IMR-90 (cell line): ENCODE data around the gene GALNT5. TPM values are rescaled to one million over a fixed set of nuclear protein-coding genes. Genes with fewer than 3 reads are reported as not detected.

Experiments
- ATAC-seq: fragments of 200-7000 bp; cut with Tn5 transposase; 2 replicates; pipeline ENCODE4 v1.9.1; 2020; ENCODE audit warnings: low read depth, mild to moderate bottlenecking, moderate library complexity
- BruUV-seq: library from RNA; stranded (reverse); fragments of 400-500 nt; replicated peaks from 2 replicates; lab custom pipeline; 2021; lab: Mats Ljungman, UMichigan
- CTCF ChIA-PET: fragments of 300-600 bp; formaldehyde crosslinking; extraction: SDS; loops from one replicate; lab custom pipeline; 2021; ENCODE audit warnings: antibody characterized with exemption; lab: Yijun Ruan, JAX
- POLR2A ChIA-PET: fragments of 300-600 bp; sonication (Branson Sonifier 250); formaldehyde crosslinking; loops from one replicate; lab custom pipeline; 2022; ENCODE audit warnings: antibody characterized with exemption; ENCODE audit not compliant: unreplicated experiment; lab: Charles Lee
- DNase-seq: peaks from one replicate; pipeline ENCODE4 v3.0.0; 2013
- H2AFZ ChIP-seq: replicated peaks from 2 replicates; pipeline ENCODE3; 2013; ENCODE audit warnings: low read length, mild to moderate bottlenecking; ENCODE audit not compliant: poor library complexity
- H2AK5ac ChIP-seq: 2 replicates; pipeline ENCODE4 v1.6.1; 2013; ENCODE audit warnings: low read depth, low read length, inconsistent platforms
- H2AK9ac ChIP-seq: replicated peaks from 2 replicates; pipeline ENCODE3; 2013; ENCODE audit warnings: mild to moderate bottlenecking, low read depth, low read length, moderate library complexity; ENCODE audit not compliant: poor library complexity
- H2BK120ac ChIP-seq: 2 replicates; pipeline ENCODE4 v1.6.1; 2013; ENCODE audit warnings: low read depth, low read length, inconsistent platforms
- H2BK15ac ChIP-seq: 3 replicates; pipeline ENCODE4 v1.6.1; 2013; ENCODE audit warnings: low read depth, low read length, inconsistent platforms
- H2BK20ac ChIP-seq: 2 replicates; pipeline ENCODE4 v1.6.1; 2013; ENCODE audit warnings: low read depth, mild to moderate bottlenecking, inconsistent platforms, low read length, moderate library complexity
- H2BK5ac ChIP-seq: 2 replicates; pipeline ENCODE4 v1.6.1; 2013; ENCODE audit warnings: mild to moderate bottlenecking, low read depth, low read length, inconsistent platforms; ENCODE audit not compliant: poor library complexity, severe bottlenecking
- H3K14ac ChIP-seq: replicated peaks from 2 replicates; pipeline ENCODE4 v1.6.1; 2013; ENCODE audit warnings: low read depth, low read length, inconsistent platforms
- H3K18ac ChIP-seq: 2 replicates; pipeline ENCODE4 v1.6.1; 2013; ENCODE audit warnings: low read depth, low read length, control low read depth
- H3K23ac ChIP-seq: 2 replicates; pipeline ENCODE4 v1.6.1; 2013; ENCODE audit warnings: low read depth, low read length, inconsistent platforms
- H3K27ac ChIP-seq: 2 replicates; pipeline ENCODE4 v1.5.1; 2013; ENCODE audit warnings: mild to moderate bottlenecking, control low read depth, low read length; ENCODE audit not compliant: insufficient read depth
- H3K27me3 ChIP-seq: 2 replicates; pipeline ENCODE4 v1.6.1; 2013; ENCODE audit warnings: low read length; ENCODE audit not compliant: control insufficient read depth, insufficient read depth
- H3K36me3 ChIP-seq: 2 replicates; pipeline ENCODE4 v1.6.1; 2013; ENCODE audit warnings: low read length, mixed read lengths; ENCODE audit not compliant: control insufficient read depth, insufficient read depth
- H3K4ac ChIP-seq: 2 replicates; pipeline ENCODE4 v1.6.1; 2013; ENCODE audit warnings: low read depth, low read length, inconsistent platforms
- H3K4me1 ChIP-seq: 2 replicates; pipeline ENCODE4 v1.6.1; 2013; ENCODE audit warnings: low read length, mixed read lengths; ENCODE audit not compliant: control insufficient read depth, insufficient read depth
- H3K4me2 ChIP-seq: 2 replicates; pipeline ENCODE4 v1.6.1; 2013; ENCODE audit warnings: low read depth, mild to moderate bottlenecking, control low read depth, low read length, moderate library complexity
- H3K4me3 ChIP-seq: 2 replicates; pipeline ENCODE4 v1.5.1; 2013; ENCODE audit warnings: low read depth, mild to moderate bottlenecking, control low read depth, low read length, moderate library complexity; ENCODE audit not compliant: insufficient read depth
- H3K56ac ChIP-seq: 2 replicates; pipeline ENCODE4 v1.6.1; 2013; ENCODE audit warnings: low read length, inconsistent platforms; ENCODE audit not compliant: insufficient read depth; ENCODE audit errors: extremely low read depth
- H3K79me1 ChIP-seq, 2 experiments: 2 replicates each; pipeline ENCODE4 v1.6.1; 2013; ENCODE audit warnings: low read length in 2 of 2, inconsistent platforms in 1 of 2, low read depth in 1 of 2
- H3K9ac ChIP-seq: 2 replicates; pipeline ENCODE4 v1.6.1; 2013; ENCODE audit warnings: low read depth, low read length, control low read depth
- H3K9me1 ChIP-seq: 2 replicates; pipeline ENCODE4 v1.6.1; 2013; ENCODE audit warnings: low read length, inconsistent platforms; ENCODE audit not compliant: insufficient read depth
- H3K9me3 ChIP-seq: 2 replicates; pipeline ENCODE4 v1.6.1; 2013; ENCODE audit warnings: low read length; ENCODE audit not compliant: control insufficient read depth, insufficient read depth
- H4K20me1 ChIP-seq: 2 replicates; pipeline ENCODE4 v1.6.1; 2013; ENCODE audit warnings: low read length, inconsistent platforms; ENCODE audit not compliant: insufficient read depth
- H4K5ac ChIP-seq: 2 replicates; pipeline ENCODE4 v1.6.1; 2013; ENCODE audit warnings: mild to moderate bottlenecking, low read depth, low read length, control low read depth
- H4K8ac ChIP-seq, 2 experiments: 2 replicates each; pipeline ENCODE4 v1.6.1; 2013; ENCODE audit warnings: low read depth in 2 of 2, low read length in 2 of 2, control low read depth in 1 of 2, inconsistent platforms in 1 of 2
- H4K91ac ChIP-seq: 2 replicates; pipeline ENCODE4 v1.6.1; 2013; ENCODE audit warnings: low read depth, low read length, inconsistent platforms; ENCODE audit not compliant: insufficient read depth
- MAFK ChIP-seq: IDR thresholded peaks from 2 replicates; pipeline ENCODE4 v1.6.1; 2012; ENCODE audit warnings: low read depth, low read length, improper control_type of control experiment
- USF2 ChIP-seq: fragments of 150-350 bp; IDR thresholded peaks from 2 replicates; pipeline ENCODE4 v1.6.1; 2017; ENCODE audit warnings: mild to moderate bottlenecking, antibody characterized with exemption, low read length, low read depth
- WGBS, 2 experiments: methylation state at CpG; one replicate each; pipeline versions ENCODE4 v1.1.5 to v1.1.7; 2013; ENCODE audit warnings: missing lambda C conversion rate in 2 of 2; ENCODE audit not compliant: insufficient read length in 1 of 2; ENCODE audit errors: extremely low coverage in 2 of 2; 5-methylcytosine and 5-hydroxymethylcytosine counted together
- dilution Hi-C: fragments of 300-500 bp; cut with HindIII; formaldehyde crosslinking; loops from one replicate; pipeline ENCODE4 v1.14.3; 2018; ENCODE audit warnings: low sequenced_read_pairs; ENCODE audit not compliant: unreplicated experiment
- in situ Hi-C: fragments of 300-500 bp; cut with MboI; formaldehyde crosslinking; loops from 3 replicates; pipeline ENCODE4 v1.14.3; 2019; ENCODE audit warnings: low sequenced_read_pairs, inconsistent platforms, mixed read lengths
- intact Hi-C: fragments of 100-400 bp; cut with micrococcal nuclease; formaldehyde crosslinking; loops from 2 replicates; pipeline ENCODE4 v1.10.0; 2022
- polyA plus RNA-seq, 3 experiments: library from polyadenylated mRNA; depleted of rRNA; stranded (reverse); fragments of >200 nt; gene quantifications; 2 replicates each; pipeline ENCODE4 v1.2.3, GENCODE V29; 2012; ENCODE audit warnings: low replicate concordance in 1 of 3
- total RNA-seq: library from RNA; depleted of rRNA; stranded (reverse); fragments of >200 nt; gene quantifications from 2 replicates; pipeline ENCODE4 v1.2.3, GENCODE V29; 2012

GALNT5 gene
- total and polyA plus RNA-seq, 2 of the 4 experiments (the other 2 are of a cell fraction) = 36.3 to 63.3 TPM

- H3K36me3 ChIP-seq = no peaks in the 10 kb centered on the region
- H3K27me3 ChIP-seq = no peaks in the 10 kb centered on the region; the same call in 1 of the 2 replicates
- no peak overlapping the region for H3K9ac ChIP-seq
- WGBS, 2 experiments = no CpG with 5 or more reads among the region's 3 CpGs
- CTCF ChIA-PET = interaction anchor here (1.2 to 1.8 kb wide), 2 partner anchors 12 to 33 kb away, joined by 5 to 18 read pairs; no protein-coding TSS in a partner anchor
- in situ Hi-C loops = loop anchor here (25.0 kb wide), 1 partner anchor 1947 kb away; no protein-coding TSS in a partner anchor
- no peaks in the 10 kb centered on the region for H3K4me1 ChIP-seq
- no peak overlapping the region for H3K23ac ChIP-seq
- DNase-seq = no peak
- H2BK20ac ChIP-seq = no peak overlapping the region
- no peak for ATAC-seq
- no peak for TF ChIP-seq MAFK
- TF ChIP-seq USF2 = no peak
- intact Hi-C loops = no loop called here
- H3K9me1 ChIP-seq = no peaks in the 10 kb centered on the region
- dilution Hi-C loops = no loop called here
- POLR2A ChIA-PET = no interaction called here
- H2AFZ ChIP-seq = no peak overlapping the region
- H4K5ac ChIP-seq = no peak overlapping the region
- no peak overlapping the region for H3K4me3 ChIP-seq
- H2AK5ac ChIP-seq = no peak overlapping the region
- H3K9me3 ChIP-seq = no peaks in the 10 kb centered on the region
- H3K56ac ChIP-seq = no peak overlapping the region
- H3K4ac ChIP-seq = no peak overlapping the region
- no TSS peak for BruUV-seq
- no peaks in the 10 kb centered on the region for H4K20me1 ChIP-seq
- H3K18ac ChIP-seq = no peak overlapping the region
- H2BK120ac ChIP-seq = no peak overlapping the region
- no peak overlapping the region for H2AK9ac ChIP-seq
- H3K27ac ChIP-seq = no peak overlapping the region
- no peaks in the 10 kb centered on the region for H3K79me1 ChIP-seq
- no peak overlapping the region for H3K4me2 ChIP-seq
- H4K8ac ChIP-seq = no peak overlapping the region
- no peak overlapping the region for H2BK15ac ChIP-seq
- no peak overlapping the region for H4K91ac ChIP-seq
- no peak overlapping the region for H2BK5ac ChIP-seq
- H3K14ac ChIP-seq = no peak overlapping the region
Observed at GRCh38 chr2:157334797-157335196, 77.3 kb downstream of the GALNT5 start.
